Measurements from ENCODE around the gene MMP11.

The MMP11 gene

DNA sequence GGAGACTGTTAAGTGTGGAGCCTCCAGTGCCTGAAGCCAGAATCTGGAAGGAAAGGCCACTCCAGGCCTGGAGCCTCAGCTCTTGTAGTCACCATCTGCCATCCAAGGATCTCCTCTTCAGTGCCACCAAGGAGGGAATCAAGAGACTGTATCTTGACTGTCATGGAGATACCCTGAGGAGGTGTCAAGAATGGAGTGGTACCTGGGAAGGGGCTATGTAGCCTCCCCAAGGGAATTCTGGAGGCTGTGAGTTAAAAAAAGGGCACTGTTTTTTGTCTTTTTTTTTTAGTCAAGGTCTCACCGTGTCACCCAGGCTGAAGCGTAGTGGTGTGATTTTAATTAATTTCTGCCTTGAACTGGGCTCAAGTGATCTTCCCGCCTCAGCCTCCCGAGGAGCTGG, 13.1 kb upstream of the MMP11 start:
- no peak for DNase-seq (ENCODE audit: low read depth)

DNA sequence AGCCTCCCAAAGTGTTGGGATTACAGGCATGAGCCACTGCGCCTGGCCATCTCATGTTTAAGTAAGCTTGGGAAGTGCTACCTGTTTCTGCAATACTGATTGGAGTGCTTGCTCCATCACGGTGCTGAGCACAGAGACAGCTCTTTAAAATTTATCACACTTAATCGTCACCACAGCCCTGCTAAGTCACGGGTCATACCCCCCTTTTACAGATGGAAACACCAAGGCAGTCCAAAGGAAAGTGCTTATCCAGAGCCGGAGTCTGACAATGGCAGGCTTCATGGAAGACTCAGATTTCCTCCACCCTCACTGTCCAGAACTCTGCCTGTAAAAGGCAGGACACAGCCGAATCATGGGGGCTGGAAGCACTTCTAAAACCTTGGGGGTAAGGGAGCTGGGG, 12.6 kb upstream of the MMP11 start:
- DNase-seq (ENCODE audit: low read depth): no peak

DNA sequence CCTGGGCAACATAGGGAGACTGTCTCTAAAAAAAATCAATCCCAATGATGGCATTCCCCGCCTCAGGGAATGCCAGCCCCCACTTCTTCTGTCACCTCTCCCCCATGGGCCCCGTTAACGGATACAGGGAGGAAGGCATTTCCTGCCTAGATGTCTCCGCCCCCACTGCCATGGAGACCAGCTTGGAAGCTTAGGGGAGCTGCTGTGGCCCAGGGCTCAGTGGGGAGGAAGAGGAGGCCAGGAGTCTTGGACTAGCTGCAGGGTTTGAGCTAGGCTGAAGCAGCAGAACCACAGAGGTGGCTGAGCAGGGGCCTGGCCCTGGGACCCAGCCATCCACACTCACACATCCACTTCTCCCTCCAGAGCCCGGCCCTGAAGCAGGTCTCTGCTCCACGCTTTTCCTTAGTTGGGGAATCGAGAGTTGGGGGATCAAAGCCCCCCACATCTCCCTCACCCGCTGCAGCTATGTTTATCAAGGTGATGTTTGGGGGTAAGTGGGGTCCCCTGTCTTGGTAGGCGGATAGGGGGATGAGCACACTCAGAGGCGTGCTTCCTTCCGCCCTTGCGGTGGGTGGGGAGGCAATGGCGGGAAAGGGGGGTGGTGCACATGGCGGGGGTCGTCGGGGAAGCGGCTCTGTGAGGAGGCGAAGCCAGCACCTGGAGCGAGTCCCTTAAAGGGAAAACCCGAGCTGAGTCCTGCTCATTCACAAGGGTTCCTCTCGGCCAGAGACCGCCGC, 9.6 kb upstream of the MMP11 start, which contains the start of gene C22orf15:
TSS of gene C22orf15 (plus strand) at position 149 of the 737 bp plus-strand sequence. CDS start at position 466, 317 bp downstream.
- DNase-seq (ENCODE audit: low read depth): no peak

DNA sequence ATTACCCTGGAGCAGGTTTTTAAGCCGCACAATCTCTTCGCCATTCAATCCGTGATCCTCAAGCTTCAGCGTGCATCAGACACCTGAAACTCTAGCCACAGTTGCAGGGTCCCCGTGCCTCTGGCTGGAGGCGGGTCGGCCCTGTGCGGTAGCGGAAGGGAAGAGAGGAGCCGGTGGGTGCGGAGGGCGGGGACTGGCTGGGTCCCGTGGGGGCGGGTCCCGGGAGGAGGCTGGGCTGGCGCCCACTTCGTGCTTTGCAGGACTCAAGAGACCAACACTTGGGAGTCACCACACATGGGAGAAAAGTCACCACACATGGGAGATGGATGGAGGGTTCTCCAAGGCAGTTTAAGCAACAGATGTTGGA, 9.1 kb upstream of the MMP11 start:
- peak; percentile 32 for DNase-seq (ENCODE audit: low read depth)

DNA sequence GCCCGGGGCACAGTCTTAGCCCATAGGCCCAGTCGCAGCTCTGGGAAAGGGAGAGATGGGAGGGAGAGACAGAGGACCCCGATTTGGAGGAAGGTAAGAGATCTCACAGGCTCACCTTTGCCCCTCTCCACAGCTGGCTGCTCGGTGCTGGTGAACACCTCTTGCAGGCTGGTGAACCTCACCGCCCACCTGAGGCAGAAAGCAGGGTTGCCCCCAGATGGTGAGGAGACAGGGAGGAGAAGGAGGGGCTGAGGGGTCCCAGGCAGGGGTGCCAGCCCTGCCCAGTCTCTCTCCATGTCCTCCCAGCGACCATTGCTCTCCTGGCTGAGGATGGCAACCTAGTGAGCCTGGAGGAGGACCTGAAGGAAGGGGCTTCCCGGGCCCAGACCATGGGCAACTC, 8.7 kb upstream of the MMP11 start:
- no peak for DNase-seq (ENCODE audit: low read depth)

DNA sequence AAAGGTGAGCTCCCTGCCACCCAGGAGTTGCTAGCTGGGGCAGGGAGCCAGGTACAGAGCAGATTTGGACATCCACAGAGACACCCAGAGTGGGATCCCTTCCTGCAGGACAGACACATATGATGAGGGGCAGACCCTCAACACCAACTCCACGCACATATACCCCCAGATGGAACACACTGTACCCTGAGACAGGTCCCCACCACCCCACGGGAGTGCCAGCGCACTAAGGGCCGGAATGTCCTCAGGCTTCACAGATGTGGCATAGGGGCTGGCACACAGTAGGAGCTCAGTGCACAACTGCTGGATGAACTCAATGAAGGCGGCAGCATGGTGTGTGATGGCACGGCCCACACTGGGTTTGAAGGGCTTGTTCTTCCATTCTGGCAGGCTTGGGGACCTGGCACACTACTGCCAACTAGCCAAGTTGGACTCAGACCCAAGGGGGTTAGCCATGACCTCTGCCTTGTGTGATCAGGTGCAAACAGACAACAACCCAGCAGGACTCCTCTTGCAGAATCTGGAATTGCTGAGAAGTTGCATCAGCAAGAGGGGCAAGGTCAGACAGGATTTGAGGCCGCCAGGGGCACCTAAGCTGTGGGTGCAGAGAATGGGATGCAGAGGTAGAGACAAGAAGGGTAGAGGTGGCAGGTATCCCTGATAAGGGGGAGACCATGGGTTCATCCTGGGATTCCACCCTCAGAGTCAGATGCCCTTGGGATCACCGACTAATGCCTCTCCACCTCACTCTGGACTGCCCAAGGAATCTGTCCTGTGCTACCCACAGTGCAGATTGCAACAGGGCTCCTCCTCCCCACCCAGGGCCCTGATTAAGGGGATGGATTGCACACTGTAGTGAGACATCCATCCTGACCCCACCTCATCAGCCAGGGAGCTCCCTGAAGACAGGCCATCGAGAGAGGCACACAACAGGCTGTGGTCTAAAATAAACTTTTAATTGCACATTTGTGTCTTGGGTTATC, 7.5 kb upstream of the MMP11 start:
- no peak for DNase-seq (ENCODE audit: low read depth)

DNA sequence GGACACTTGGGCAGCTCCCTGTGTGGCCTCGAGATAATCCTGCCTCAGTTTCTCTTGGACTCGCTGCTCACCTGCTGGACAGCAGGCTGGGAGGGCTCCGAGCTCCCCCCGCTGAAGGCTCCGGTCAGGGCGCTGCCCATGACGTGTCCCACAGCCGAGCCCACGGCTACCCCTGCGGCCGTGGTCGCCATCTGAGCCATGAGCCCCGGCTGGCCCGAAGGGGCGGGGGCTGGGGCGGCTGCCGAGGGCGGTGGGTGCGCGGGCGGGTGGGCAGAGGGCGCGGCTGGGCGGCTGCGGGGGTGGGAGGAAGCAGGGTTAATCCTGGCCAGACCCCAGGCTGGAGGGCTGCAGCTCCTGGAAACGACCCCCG, 5.4 kb upstream of the MMP11 start:
- DNase-seq (ENCODE audit: low read depth): no peak

DNA sequence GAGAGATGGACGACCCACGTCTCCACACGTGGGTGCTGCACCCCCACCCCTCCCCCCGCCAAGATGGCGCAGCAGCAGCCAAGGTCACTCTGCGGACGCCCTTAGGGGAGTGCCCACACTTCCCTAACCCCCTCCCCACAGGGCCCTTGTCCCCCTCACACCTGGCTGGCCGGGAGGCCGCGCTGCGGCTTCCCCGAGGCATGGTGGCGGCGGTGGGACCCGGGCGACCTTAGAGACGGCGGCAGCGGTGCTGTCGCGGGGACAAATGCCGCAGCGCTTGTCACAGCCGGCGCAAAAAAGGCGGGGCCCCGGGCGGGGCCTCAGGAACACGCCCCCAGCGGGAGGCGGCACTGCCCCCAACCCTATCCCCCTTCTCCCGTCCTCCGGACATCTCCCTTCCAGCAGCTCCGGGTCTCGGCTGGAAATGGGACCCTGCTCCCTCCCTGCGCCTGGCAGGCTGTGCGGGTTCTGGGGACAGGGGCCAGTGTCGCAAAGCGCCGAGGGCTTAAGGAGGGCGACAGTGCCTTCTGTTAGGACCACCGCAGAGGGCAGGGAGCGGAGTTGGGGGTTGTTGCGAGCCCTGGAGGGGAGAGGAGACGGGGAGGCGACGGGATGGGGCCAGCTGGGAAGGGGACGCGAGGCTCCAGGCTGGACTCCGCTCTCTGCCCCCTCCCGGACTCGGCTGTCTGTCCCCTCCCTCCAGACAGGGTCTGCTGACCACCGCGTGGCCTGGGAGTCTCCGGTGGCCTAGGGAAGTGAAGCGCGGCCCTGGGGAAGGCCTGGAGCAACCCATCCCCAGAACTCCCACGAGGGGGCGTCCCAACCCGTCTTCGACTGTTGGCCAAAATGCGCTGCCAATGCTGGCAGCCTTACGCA, 4.7 kb upstream of the MMP11 start, which contains the start of gene CHCHD10:
TSS of gene CHCHD10 (minus strand) at position 300 of the 876 bp plus-strand sequence. CDS start at position 202, 98 bp downstream.
- peak; percentile 59 for DNase-seq (ENCODE audit: low read depth)

DNA sequence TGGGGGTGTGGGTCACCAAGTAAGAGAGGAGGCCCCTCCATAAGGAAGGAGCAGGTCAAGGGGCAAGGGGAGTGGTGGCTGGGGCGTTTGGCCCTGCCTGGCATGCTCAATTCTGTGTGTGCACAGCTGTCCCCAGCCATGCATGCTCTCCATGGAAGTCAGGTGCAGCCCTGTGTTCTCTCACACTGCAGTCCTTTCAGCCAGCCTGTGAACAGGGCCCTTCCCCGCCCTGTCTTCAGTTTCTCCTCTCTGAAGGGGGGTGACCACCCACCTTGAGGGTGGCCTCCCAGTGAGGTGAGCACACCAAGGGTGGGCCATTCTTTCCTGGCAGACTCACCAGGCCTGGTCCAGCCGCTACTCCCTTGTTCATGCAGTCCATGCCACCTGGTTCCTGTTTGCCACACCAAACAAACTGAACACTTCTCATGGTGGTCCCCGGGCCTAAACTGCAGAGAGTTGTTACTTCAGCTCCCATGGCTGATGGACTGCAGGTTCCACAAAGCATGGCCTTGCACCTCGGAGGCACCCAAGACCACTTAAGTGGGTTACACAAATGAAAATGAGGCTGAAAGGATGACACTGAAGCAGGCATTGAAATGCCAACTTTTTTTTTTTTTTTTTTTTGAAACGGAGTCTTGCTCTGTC, 3.2 kb upstream of the MMP11 start:
- DNase-seq (ENCODE audit: low read depth): no peak

DNA sequence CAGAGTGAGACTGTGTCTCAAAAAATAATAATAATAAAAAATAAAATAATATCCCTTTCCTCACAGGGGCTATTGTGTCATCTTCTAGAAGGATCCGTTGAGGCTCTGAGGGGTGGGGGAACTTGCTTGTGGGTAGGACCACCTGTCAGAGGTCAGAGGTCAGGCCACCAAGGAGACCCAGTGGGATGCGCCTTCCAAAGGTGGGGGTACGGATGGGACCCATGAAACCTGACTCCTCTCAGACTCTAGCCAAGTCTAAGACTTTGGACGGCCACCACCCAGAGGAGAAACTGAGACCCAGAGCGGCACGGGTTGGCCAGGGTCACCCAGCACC, 367 bp upstream of the MMP11 start:
- no peak for DNase-seq (ENCODE audit: low read depth)

DNA sequence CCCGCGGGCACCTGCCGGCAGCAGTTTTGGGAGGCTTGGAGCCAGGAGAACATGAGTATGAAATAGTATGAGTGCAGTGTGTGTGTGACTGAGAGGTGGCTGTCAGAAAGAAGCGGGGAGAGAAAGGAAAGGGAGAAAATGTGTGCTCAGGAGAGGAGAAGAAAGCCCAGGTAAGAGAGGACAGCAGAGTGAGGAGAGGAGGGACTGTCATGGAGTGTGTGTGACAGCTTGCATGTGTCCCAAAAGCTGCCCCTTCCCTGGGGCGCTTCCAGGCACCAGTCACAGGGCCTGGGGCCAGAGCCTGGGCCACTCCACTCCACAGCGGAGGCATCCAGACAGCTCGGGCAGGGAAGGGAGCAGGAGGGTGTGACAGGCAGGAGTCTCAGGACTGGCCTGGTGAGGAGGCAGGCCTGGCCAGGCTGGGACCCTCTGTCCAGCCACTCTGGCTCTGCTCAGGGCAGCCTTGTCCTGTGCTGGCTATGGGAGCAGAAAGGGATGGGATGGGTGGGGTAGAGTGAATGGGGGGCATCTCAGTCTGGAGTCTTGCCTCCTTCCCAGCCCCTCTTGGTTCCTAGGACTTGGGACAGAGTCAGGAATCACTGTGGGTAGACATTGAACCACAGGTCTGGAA, 949 bp downstream of the MMP11 start:
- DNase-seq (ENCODE audit: low read depth): no peak

DNA sequence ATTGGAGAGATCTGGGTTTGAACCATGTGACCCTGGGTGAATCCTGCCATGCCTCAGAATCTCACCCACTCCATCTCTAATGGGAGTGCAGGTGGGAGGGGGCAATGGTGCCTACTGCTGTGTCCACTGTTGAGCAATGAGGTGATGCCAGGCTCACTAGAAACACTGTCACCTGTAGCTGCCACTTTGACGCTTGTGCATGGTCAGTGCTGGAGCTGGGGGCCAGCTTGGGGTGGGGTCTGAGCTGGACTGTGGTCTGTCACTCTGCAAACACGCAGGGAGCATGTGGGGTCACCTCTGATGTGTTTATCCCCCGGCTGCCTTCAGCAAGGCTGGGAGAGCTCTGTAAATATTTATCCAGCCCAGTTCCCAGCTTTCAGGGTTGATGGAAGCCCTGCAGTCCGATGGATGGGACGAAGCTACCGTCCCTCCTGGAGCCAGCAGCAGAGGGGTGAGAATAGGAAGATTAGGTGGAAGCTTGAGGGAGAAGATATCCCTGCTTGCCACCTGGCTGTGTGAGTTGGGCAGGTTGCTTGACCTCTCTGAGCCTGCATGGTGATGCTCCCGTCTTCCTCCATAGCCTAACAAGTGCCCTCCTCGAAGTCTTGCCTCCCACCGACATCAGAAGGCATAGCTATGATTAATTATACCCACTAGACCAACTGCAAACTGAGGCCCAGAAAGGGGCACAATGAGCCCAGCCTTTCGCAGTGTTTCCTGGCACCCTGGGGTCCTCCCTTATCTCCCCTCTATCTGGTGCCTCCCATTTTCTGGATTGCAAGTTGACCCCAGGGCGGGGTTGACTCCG, 1.7 kb downstream of the MMP11 start:
- no peak for DNase-seq (ENCODE audit: low read depth)

DNA sequence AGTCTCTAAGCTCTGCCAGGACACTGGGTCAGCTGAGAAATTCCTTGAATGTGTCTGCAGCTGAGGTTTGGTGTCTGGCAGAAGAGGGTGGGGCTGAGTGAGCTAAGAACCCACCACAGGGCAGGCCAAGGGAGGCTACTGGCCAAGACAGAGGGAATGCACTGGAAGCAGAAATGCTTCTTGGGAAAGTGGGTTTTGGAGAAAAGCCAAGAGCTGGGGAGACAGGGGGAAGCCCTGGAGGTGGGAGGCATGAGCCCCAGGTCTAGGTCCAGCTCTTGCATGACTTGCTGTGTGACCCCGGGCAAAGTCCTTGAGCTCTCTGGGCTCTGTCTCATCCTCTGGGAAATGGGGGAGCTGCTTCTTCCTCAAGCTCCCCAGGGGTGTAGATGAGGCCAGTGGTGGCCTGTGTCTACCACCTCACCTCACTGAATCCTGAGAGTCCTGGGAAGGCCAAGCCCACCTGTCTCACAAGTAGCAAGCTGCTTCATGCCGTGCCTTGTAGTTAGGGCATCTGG, 2.3 kb downstream of the MMP11 start:
- no peak for DNase-seq (ENCODE audit: low read depth)

DNA sequence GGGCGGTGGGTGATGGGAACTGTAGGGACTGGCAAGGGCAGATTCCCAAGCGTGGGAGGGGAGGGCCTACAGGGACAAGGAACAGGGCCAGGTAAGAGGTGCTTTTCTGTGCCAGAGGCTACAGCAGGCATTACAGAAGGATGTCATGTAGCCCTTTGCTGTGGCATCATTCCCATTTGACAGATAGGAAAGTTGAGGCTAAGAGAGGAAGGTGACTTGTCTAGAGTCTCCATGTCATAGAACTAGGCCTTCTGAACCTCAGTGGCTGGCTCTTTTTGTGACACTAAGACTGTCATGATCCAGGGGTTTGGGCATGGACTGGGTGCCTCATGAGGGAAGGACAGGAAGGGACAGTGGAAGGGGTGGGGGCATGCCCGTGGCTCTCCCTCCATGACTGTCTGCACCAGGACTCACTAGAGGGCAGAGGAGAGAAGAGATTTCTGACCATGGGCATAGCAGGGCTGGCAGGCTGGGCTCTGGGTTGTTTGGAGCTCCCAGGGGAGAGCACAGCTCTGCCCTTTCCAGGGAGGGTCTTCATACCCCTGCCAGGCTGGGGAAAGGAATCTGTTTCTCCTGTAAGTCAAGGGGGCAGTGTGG, 3.2 kb downstream of the MMP11 start:
- no peak for DNase-seq (ENCODE audit: low read depth)

DNA sequence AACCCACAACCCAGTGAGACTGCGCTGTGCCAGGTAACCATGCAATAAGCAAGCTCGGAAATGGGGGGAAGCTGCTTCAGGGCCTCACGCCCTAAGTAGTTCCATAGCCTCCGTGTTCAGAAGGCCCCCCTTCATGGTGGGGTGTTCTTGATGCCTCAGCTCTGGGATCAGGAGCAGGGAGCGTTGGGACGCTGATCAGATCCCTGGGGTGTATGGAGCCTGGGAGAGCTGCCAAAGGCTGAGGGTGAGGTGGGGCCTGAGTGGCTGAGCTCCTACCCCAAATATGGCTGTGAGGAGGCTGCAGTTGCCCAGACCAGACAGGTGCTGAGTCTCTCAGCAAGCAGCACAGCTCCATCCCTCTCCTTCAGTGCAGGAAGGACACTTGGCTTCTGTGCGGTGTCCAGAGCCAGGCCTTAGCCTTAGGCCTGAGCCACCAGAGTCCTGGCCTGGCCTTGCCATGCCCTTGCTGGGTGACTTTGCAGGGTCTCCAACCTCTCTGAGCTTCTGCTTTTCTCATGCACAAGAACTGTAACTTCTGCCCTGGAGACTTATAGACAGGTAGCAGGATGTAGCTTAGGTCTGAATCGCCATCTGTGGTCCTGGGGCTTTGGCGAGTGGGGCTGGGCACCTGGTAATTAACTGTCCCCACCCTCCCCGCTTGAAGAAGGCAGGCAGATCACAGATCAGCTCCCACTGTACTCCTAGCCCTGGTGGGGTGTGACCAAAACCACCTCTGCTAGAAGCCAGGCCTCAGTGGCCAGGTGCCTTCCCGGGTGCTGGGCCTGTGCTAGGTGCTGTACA, 5.3 kb downstream of the MMP11 start:
- no peak for DNase-seq (ENCODE audit: low read depth)

DNA sequence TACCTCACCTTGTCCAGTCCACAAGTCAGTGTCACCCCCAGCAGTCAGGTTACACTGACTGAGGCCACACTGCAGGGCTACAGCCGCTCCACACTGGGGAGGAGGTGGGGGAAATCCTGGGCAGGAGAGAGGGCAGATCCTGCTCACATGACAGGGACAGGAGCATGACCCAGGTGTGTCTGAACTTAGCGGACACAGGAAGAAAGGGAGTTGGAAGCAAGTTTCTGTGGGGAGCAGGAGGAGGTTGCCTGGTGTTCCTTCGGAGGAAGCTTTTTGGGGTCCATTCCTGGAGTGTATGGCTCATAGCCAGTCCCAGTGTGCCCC, 5.9 kb downstream of the MMP11 start:
- DNase-seq (ENCODE audit: low read depth): no peak

DNA sequence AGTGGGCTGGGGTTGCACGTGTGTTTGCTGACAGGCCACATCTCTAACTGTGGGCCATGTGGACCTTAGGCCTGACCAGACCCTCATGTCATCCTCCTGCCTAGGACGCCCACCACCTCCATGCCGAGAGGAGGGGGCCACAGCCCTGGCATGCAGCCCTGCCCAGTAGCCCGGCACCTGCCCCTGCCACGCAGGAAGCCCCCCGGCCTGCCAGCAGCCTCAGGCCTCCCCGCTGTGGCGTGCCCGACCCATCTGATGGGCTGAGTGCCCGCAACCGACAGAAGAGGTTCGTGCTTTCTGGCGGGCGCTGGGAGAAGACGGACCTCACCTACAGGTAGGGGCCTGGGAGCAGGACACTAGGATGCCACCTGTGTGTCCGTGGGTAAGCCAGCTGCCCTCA, 6.4 kb downstream of the MMP11 start:
- no peak for DNase-seq (ENCODE audit: low read depth)

DNA sequence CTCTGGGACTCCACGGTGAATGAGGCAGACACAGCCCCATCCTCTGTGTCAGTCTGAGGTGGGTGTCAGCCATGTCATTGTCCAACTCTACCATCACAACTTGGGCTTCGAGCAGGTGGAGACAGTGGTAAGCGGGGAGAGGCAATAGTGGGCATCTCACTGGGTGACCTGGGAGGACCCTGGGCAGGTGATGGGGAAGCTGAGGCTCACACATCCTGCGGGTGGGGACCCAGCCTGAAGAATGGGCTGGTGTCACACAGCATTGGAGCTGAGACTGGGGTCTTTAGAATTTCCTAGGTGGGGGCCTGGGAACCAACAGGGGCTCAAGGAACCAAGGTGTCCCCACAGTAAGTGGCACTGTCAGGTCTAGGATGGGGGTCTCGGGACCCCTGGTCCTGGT, 7.1 kb downstream of the MMP11 start:
- no peak for DNase-seq (ENCODE audit: low read depth)

DNA sequence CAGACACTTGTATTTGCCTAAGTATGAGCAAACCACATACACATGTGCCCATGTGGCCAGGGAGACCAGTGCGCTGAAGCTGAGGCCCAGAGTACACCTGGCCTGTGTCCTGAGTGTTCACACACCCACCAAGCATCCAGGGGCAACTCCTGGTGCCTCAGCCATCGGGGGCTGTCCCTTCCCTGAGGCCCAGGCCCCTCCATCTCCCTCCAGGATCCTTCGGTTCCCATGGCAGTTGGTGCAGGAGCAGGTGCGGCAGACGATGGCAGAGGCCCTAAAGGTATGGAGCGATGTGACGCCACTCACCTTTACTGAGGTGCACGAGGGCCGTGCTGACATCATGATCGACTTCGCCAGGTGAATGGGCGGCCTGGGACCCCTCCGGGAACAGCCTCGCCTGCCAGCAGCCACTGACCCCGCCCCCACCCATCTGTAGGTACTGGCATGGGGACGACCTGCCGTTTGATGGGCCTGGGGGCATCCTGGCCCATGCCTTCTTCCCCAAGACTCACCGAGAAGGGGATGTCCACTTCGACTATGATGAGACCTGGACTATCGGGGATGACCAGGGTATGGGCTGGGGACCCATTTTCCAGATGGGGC, 7.6 kb downstream of the MMP11 start:
- DNase-seq (ENCODE audit: low read depth): no peak

All from stimulated activated CD4-positive, alpha-beta T cell treated with anti-CD3 and anti-CD28 coated beads, Interleukin-2, amount 100 ng/mL, for 4 hours (primary cell).